Kidney (tissue), 14 donors: Measurements from ENCODE around the gene PLCB1. TPM values are rescaled to one million over a fixed set of nuclear protein-coding genes. Genes with fewer than 3 reads are reported as not detected.

Experiments used
- DNase-seq, 5 donors: peaks; one replicate each; pipeline ENCODE4 v3.0.0-alpha.2; 2013 to 2020
- FAIRE-seq: peaks from 2 replicates; lab custom pipeline; 2012; peaks lifted over from hg19 to GRCh38; lab: Jason Lieb, UNC
- H3K27ac ChIP-seq, 2 donors: one replicate each; pipeline ENCODE4 v1.7.0; 2013; ENCODE audit warnings: low read depth in 2 of 2, low read length in 2 of 2, inconsistent platforms in 1 of 2
- H3K27me3 ChIP-seq: one replicate; pipeline ENCODE4 v1.7.1; 2013; ENCODE audit warnings: low read length, inconsistent platforms; ENCODE audit not compliant: control insufficient read depth, insufficient read depth
- H3K36me3 ChIP-seq, 3 donors: one replicate each; pipeline versions ENCODE4 v1.7.0 to v1.7.1; 2013; ENCODE audit warnings: low read length in 3 of 3, control low read depth in 1 of 3, inconsistent platforms in 1 of 3; ENCODE audit not compliant: insufficient read depth in 3 of 3, control insufficient read depth in 2 of 3
- H3K4me1 ChIP-seq, 3 donors: one replicate each; pipeline versions ENCODE4 v1.7.0 to v1.7.1; 2013; ENCODE audit warnings: low read length in 3 of 3, inconsistent platforms in 1 of 3, low read depth in 1 of 3; ENCODE audit not compliant: control insufficient read depth in 2 of 3, insufficient read depth in 2 of 3
- H3K4me3 ChIP-seq, 3 donors: one replicate each; pipeline versions ENCODE4 v1.7.0 to v1.8.1; 2013; ENCODE audit warnings: low read length in 3 of 3, control low read depth in 1 of 3, inconsistent platforms in 1 of 3
- H3K9ac ChIP-seq, 3 donors: one replicate each; pipeline versions ENCODE4 v1.7.0 to v1.7.1; 2013; ENCODE audit warnings: low read length in 3 of 3, control low read depth in 1 of 3, inconsistent platforms in 1 of 3
- H3K9me3 ChIP-seq, 3 donors: one replicate each; pipeline versions ENCODE4 v1.7.0 to v1.7.1; 2013; ENCODE audit warnings: low read length in 3 of 3, control low read depth in 1 of 3, inconsistent platforms in 1 of 3; ENCODE audit not compliant: control insufficient read depth in 2 of 3, insufficient read depth in 1 of 3
- intact Hi-C: fragments of 100-400 bp; cut with DNase I; formaldehyde crosslinking; loops from one replicate; pipeline ENCODE4 v1.11.1; 2022
- polyA plus RNA-seq: library from polyadenylated mRNA; stranded (reverse); fragments of 350-450 nt; fragmentation: Illumina TruSeq; extraction: RNeasy Lipid Tissue Mini Kit (QIAGEN cat#74804); gene quantifications from one replicate; pipeline ENCODE4 v1.2.3, GENCODE V29; 2014; ENCODE audit warnings: low read depth, low replicate concordance; ENCODE audit not compliant: insufficient read depth
- total RNA-seq: library from RNA; stranded (reverse); fragmentation: NEBNext Ultra II Directional; extraction: Animal tissue kit (Norgen Biotek cat#: 25700); gene quantifications from one replicate; pipeline ENCODE4 v1.2.1, GENCODE V29; 2021
- TF ChIP-seq, protein P1 (sequence below): IDR thresholded peaks from 3 replicates; pipeline ENCODE4 v1.5.1; 2012; ENCODE audit warnings: mild to moderate bottlenecking, moderate library complexity, borderline replicate concordance; ENCODE audit not compliant: insufficient read depth; ENCODE audit errors: extremely low read depth
- donor health status: control.
- donor health status: control.
- donor health status: control.
- donor health status: control.
- donor health status: control.
- donor health status: DM: yes; HTN: yes; CAD: no.
- donor health status: Normal renal cell carcinoma (clear cell type).

PLCB1 gene
- total and polyA plus RNA-seq, 2 donors from 2014 or later: 9.4 to 107 TPM

DNA sequence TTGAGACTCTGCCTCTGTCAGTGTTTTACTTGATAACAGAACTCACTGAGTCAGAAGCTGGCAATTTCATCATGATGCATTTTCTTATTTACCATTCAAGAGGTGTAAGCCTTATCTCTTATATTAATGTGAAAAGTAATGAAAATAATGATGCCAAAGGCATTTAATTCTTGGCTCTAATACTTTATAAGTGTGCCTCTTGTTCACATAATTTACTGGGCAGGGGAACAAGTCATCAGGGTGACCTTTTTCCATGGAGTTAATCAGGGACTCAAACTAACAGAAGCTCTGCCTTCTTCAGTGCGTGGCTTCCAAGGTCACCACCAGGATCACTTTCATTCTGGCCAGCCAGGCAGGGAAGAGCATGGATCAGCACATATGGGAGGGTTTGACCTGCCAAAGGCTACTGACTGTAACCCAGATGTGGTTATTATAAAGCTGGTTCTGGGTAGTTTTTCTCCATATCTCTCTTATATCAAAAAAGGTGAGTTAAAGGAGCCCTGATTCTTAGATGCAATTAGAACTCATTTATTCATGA lies 5.2 kb upstream of the PLCB1 start:
- H3K4me1 ChIP-seq: no peaks in the 10 kb centered on the region
- TF ChIP-seq, protein P1, sequence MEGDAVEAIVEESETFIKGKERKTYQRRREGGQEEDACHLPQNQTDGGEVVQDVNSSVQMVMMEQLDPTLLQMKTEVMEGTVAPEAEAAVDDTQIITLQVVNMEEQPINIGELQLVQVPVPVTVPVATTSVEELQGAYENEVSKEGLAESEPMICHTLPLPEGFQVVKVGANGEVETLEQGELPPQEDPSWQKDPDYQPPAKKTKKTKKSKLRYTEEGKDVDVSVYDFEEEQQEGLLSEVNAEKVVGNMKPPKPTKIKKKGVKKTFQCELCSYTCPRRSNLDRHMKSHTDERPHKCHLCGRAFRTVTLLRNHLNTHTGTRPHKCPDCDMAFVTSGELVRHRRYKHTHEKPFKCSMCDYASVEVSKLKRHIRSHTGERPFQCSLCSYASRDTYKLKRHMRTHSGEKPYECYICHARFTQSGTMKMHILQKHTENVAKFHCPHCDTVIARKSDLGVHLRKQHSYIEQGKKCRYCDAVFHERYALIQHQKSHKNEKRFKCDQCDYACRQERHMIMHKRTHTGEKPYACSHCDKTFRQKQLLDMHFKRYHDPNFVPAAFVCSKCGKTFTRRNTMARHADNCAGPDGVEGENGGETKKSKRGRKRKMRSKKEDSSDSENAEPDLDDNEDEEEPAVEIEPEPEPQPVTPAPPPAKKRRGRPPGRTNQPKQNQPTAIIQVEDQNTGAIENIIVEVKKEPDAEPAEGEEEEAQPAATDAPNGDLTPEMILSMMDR: no peak
- no peak for DNase-seq
- H3K4me3 ChIP-seq: no peak overlapping the region
- no peaks in the 10 kb centered on the region for H3K27me3 ChIP-seq
- no peaks in the 10 kb centered on the region for H3K9me3 ChIP-seq
- no peak overlapping the region for H3K9ac ChIP-seq
- intact Hi-C loops: loop anchor here (10.0 kb wide), 1 partner anchor 588 kb away; no protein-coding TSS in a partner anchor
- H3K36me3 ChIP-seq: no peaks in the 10 kb centered on the region
- no peak overlapping the region for H3K27ac ChIP-seq
- no peak for FAIRE-seq

DNA sequence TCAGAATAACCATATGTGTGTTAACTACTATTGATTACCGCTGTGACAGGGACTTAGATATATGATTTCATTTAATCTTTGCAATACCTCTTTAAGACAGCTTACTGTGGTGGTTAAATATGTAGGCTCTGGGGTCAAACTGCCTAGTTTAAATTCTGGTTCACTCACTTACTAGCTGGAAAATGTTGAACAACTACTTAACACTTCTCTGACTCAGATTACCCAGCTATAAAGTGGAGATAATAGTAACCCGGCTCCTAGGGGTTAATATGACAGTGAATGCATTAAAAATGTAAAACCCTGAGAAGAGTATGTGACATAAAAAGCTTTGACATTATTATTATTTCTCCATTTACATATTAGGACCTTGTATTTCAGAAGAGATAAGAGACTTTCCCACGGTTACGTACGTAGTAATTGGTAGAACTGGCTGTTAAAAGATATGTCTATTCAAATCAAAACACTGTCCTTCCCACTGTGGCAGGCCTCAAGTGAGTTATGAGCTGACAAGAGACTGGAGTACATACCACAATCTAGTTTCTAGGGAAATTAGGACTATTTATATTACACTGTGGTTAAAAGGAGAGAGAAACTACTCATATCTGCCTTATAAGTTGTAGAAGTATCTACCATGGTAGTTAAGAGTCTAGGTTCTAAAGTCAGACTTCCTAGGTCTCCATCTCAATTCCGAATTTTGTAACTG lies 4.4 kb upstream of the PLCB1 start:
- DNase-seq (no peak), FAIRE-seq (no peak)
- no peaks in the 10 kb centered on the region for H3K36me3 ChIP-seq
- no peak overlapping the region for H3K9ac ChIP-seq
- H3K4me3 ChIP-seq: no peak overlapping the region
- H3K27me3 ChIP-seq: no peaks in the 10 kb centered on the region
- TF ChIP-seq, protein P1: no peak
- H3K4me1 ChIP-seq: no peaks in the 10 kb centered on the region
- no peaks in the 10 kb centered on the region for H3K9me3 ChIP-seq
- H3K27ac ChIP-seq: no peak overlapping the region
- intact Hi-C loops: loop anchor here (10.0 kb wide), 1 partner anchor 587 kb away; no protein-coding TSS in a partner anchor

DNA sequence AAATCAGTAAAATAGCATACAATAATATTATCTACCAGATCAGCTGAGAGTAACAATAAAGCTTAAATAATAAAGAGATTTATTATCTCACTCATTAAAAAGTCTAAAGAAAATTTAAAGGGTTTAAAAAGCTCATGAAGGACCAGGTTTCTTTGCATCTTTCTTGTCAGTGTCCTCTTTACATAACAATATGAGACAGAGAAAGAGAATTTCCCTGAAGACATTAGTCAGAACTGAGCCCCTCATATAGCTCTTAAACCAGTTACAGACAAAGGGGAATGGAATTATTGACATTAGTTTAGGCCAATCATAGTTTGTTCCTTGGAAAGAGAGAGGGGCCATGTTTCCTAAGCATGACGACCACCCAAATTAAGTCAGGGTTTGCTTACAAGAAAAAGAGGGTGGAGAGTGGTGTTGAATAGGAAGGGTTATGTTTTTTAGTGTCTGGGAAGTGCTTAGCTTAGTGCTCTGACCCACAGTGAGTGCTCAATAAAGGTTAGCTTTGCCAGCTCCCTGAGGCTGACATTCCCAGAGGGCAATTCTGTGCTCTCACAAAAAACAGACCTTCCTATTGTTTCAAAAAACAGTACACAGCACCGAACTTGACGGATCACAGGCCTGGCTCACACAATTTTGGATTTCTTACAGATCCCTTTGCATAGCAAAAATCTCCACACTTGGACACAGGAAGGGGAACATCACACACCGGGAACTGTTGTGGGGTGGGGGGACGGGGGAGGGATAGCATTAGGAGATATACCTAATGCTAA lies 3.6 kb upstream of the PLCB1 start:
- Histone ChIP-seq H3K9ac (no peak overlapping the region), H3K36me3 (no peaks in the 10 kb centered on the region), H3K27me3 (no peaks in the 10 kb centered on the region), H3K4me3 (no peak overlapping the region), H3K9me3 (no peaks in the 10 kb centered on the region), H3K4me1 (no peaks in the 10 kb centered on the region), H3K27ac (no peak overlapping the region)
- intact Hi-C loops: loop anchor here (10.0 kb wide), 1 partner anchor 586 kb away; no protein-coding TSS in a partner anchor
- FAIRE-seq: no peak
- TF ChIP-seq, protein P1: no peak
- no peak for DNase-seq
